Measurements from ENCODE around the gene RBMS3. TPM values are rescaled to one million over a fixed set of nuclear protein-coding genes. Genes with fewer than 3 reads are reported as not detected.

The RBMS3 gene
- total and polyA plus RNA-seq, 3 donors from 2014 or later: 5.6 to 36.2 (median 19.7) TPM

DNA sequence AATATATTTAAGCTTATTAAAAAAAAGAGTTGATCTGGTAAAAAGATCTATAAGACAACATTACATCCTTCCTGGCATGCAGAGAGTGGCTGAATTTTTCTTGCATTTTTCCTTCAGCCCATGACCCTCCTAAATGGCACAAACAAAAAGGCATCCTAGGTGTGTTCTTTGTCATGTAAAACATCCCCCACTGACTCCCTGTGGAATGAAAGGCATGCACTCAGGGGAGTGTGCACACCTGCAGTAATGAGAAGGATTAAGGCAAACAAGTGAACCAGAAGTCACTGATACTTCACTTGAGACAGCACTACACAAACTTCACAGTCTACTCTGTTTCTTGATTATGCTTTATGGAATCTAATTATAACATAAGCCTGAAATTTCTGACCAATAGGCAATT is 195.0 kb downstream of the RBMS3 start:
- no peaks in the 10 kb centered on the region for H3K4me1 ChIP-seq
- H3K27ac ChIP-seq: no peak overlapping the region
- H3K4me3 ChIP-seq: no peak overlapping the region
- no peak for TF ChIP-seq POLR2A (IDR thresholded peaks at IDR 0.05)
- no peak for DNase-seq
- no peaks in the 10 kb centered on the region for H3K36me3 ChIP-seq (ENCODE audit: low read depth, missing control alignments)
- no peaks in the 10 kb centered on the region for H3K9me3 ChIP-seq
- intact Hi-C loops (cut with DNase I; ENCODE audit: low total_unique reads): no loop called here
- H3K27me3 ChIP-seq: no peaks in the 10 kb centered on the region

DNA sequence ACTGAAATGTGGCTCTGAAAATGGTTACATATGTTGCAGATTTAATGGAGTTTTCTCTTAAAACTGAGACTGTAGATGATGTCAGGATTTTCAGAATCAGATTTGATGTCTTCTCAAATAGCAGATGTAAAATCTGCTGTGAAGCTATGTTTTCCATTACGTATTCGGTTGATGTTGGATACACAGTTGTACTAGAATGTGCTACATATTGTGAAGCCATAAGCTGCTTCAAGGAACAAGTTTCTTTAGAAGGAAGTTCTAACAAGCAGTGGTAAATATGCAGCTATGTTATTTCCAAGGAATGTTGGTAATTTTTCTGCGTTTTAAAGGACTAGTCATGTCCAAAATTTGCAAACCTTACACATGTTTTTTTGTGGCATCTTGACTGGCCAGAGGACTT is 197.7 kb downstream of the RBMS3 start:
- Histone ChIP-seq H3K27ac (no peak overlapping the region), H3K9me3 (no peaks in the 10 kb centered on the region), H3K36me3 (ENCODE audit: low read depth, missing control alignments) (no peaks in the 10 kb centered on the region), H3K27me3 (no peaks in the 10 kb centered on the region), H3K4me3 (no peak overlapping the region), H3K4me1 (no peaks in the 10 kb centered on the region)
- no peak for TF ChIP-seq POLR2A (IDR thresholded peaks at IDR 0.05)
- TF ChIP-seq, protein P1, sequence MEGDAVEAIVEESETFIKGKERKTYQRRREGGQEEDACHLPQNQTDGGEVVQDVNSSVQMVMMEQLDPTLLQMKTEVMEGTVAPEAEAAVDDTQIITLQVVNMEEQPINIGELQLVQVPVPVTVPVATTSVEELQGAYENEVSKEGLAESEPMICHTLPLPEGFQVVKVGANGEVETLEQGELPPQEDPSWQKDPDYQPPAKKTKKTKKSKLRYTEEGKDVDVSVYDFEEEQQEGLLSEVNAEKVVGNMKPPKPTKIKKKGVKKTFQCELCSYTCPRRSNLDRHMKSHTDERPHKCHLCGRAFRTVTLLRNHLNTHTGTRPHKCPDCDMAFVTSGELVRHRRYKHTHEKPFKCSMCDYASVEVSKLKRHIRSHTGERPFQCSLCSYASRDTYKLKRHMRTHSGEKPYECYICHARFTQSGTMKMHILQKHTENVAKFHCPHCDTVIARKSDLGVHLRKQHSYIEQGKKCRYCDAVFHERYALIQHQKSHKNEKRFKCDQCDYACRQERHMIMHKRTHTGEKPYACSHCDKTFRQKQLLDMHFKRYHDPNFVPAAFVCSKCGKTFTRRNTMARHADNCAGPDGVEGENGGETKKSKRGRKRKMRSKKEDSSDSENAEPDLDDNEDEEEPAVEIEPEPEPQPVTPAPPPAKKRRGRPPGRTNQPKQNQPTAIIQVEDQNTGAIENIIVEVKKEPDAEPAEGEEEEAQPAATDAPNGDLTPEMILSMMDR (IDR thresholded peaks at IDR 0.05): no peak
- intact Hi-C loops (cut with DNase I; ENCODE audit: low total_unique reads): no loop called here
- WGBS, 2 donors: 78 to 86% methylated on average over 3 of the region's 3 CpGs
- DNase-seq: no peak

DNA sequence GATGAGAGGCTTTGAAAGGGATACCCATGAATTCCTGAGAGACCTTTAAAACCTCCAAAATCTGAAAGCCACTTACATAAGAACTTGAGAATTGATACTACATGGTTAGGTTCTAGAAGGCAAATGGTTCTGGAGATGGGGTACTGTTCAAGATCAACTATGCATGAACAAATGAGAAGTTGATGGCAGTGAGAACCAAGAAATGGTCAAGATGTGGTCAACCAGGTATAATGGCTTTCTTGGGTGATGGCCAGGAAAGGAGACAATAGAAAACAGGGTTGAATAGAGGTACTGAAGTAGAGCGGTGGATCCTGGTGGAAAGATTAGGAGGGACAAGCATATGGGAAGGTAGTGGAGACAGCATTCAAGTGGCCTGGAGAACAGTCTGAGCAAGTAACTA is 200.4 kb downstream of the RBMS3 start:
- Histone ChIP-seq H3K4me3 (no peak overlapping the region), H3K9me3 (no peaks in the 10 kb centered on the region), H3K27me3 (no peaks in the 10 kb centered on the region), H3K27ac (no peak overlapping the region), H3K36me3 (ENCODE audit: low read depth, missing control alignments) (no peaks in the 10 kb centered on the region), H3K4me1 (no peaks in the 10 kb centered on the region)
- TF ChIP-seq, protein P1 (IDR thresholded peaks at IDR 0.05): no peak
- no peak for TF ChIP-seq POLR2A (IDR thresholded peaks at IDR 0.05)
- 52 to 94% methylated on average over 1 of the region's 1 CpG for WGBS, 2 donors
- intact Hi-C loops (cut with DNase I; ENCODE audit: low total_unique reads): no loop called here
- DNase-seq: no peak

DNA sequence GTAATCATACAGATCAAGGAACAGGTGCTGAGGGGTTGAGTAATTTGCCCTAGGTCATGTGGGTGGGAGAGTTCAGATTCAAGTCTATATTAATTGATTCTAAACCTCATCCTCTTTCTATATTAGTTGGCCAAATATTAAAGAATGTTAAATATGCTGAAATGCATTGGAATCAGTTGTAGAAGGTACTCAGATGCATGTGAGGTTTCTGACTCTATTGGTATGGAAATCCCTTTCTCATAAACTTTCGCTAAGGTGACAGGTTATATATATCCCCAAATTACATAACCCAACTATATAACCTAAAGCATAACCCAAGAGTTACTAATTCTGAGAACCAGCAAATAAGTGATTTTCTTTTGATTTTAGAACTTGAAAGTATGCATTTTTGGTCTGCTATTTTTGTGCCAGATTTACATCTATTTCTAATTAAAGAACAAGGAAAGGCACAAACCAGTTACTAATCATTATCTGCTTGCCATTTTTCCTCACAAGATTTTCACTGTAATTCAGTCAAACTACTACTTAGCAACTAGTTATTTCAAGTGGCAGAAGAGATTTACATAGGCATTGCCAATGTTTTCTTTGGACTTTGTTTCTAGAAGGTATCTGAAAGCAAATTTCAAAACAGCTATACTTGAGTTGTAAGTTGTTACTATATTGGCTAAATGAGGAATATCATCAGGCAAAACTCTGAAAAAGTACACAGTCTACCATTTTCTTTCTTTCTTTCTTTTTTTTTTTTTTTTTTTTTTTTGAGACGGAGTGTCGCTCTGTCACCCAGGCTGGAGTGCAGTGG is 201.3 kb downstream of the RBMS3 start:
- H3K9me3 ChIP-seq: no peaks in the 10 kb centered on the region
- WGBS, 2 donors: 83% methylated on average over 3 of the region's 3 CpGs

DNA sequence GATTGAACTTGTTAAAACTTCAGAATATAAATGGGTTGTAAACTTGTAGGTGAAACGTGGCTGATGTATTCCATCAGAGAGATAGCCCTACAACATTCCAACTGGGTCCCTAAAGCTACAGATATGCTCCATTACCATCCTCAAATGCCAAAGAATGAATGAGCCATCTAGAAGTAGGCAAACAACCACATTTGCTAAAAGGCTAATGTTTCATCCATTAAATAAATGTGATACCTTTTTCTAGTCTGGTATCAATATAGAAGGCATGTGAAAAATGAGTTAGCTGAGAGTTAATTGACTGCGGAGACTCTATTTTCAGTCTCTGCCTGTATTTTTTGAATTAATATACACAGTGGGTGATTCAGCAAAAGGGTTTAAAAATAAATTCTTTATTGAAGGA is 203.8 kb downstream of the RBMS3 start:
- WGBS, 2 donors: 87% methylated on average over 2 of the region's 2 CpGs
- Histone ChIP-seq H3K9me3 (no peaks in the 10 kb centered on the region), H3K4me3 (no peak overlapping the region), H3K4me1 (no peaks in the 10 kb centered on the region), H3K27me3 (no peaks in the 10 kb centered on the region), H3K36me3 (ENCODE audit: low read depth, missing control alignments) (no peaks in the 10 kb centered on the region), H3K27ac (no peak overlapping the region)
- intact Hi-C loops (cut with DNase I; ENCODE audit: low total_unique reads): no loop called here
- TF ChIP-seq, protein P1 (IDR thresholded peaks at IDR 0.05): no peak
- no peak for DNase-seq

More for the DNA sequence above, 201.3 kb downstream of the RBMS3 start:
- no peak for DNase-seq
- H3K4me1 ChIP-seq: no peaks in the 10 kb centered on the region
- no peaks in the 10 kb centered on the region for H3K36me3 ChIP-seq (ENCODE audit: low read depth, missing control alignments)
- TF ChIP-seq, protein P1 (IDR thresholded peaks at IDR 0.05): no peak
- TF ChIP-seq POLR2A (IDR thresholded peaks at IDR 0.05): no peak
- intact Hi-C loops (cut with DNase I; ENCODE audit: low total_unique reads): no loop called here
- H3K4me3 ChIP-seq: no peak overlapping the region
- no peak overlapping the region for H3K27ac ChIP-seq
- H3K27me3 ChIP-seq: no peaks in the 10 kb centered on the region
